HFFc6 (cell line): ENCODE measurements around the gene CAMK1G. TPM values are rescaled to one million over a fixed set of nuclear protein-coding genes. Genes with fewer than 3 reads are reported as not detected.

Source experiments
- DNase-seq: peaks from one replicate; pipeline ENCODE4 v3.0.0-alpha.2; 2018
- H3K27ac Mint-ChIP-seq: 2 replicates; pipeline ENCODE4 v1.8.0; 2020; ENCODE audit warnings: mild to moderate bottlenecking, mixed read lengths
- H3K27me3 Mint-ChIP-seq: 2 replicates; pipeline ENCODE4 v1.8.0; 2021; ENCODE audit warnings: mild to moderate bottlenecking, moderate library complexity, mixed read lengths; ENCODE audit not compliant: insufficient read depth
- H3K36me3 Mint-ChIP-seq: 2 replicates; pipeline ENCODE4 v1.8.0; 2021; ENCODE audit warnings: low read depth, mixed read lengths
- H3K4me1 Mint-ChIP-seq: 2 replicates; pipeline ENCODE4 v1.8.0; 2020; ENCODE audit warnings: low read depth, mixed read lengths
- H3K4me3 Mint-ChIP-seq: 2 replicates; pipeline ENCODE4 v1.8.0; 2020; ENCODE audit warnings: mild to moderate bottlenecking, moderate library complexity, mixed read lengths
- H3K9me3 Mint-ChIP-seq: 2 replicates; pipeline ENCODE4 v1.8.0; 2020; ENCODE audit warnings: mild to moderate bottlenecking, mixed read lengths
- CTCF ChIP-seq: fragments of 200-600 bp; sonication (generic); IDR thresholded peaks from 2 replicates; pipeline ENCODE4 v1.5.0; 2021; ENCODE audit warnings: antibody characterized with exemption, mild to moderate bottlenecking
- total RNA-seq, 6 experiments: library from RNA; stranded (reverse); fragmentation: NEBNext Ultra II Directional; extraction: Animal tissue kit (Norgen Biotek cat#: 25700); gene quantifications; 2 replicates in 1 of 6; 3 replicates in 5 of 6; pipeline ENCODE4 v1.2.3, GENCODE V29; 2021

CAMK1G gene
- total RNA-seq, 6 experiments from 2014 or later = 4.9 to 8.0 (median 5.9) TPM

GRCh38 chr1:209557221-209557620, 26.3 kb upstream of the CAMK1G start:
- no peak for DNase-seq
- no peaks in the 10 kb centered on the region for H3K36me3 Mint-ChIP-seq
- no peak overlapping the region for H3K27ac Mint-ChIP-seq
- no peak for TF ChIP-seq CTCF
- peaks cover 7% of the 10 kb centered on the region for H3K4me1 Mint-ChIP-seq
- no peak overlapping the region for H3K4me3 Mint-ChIP-seq
- H3K9me3 Mint-ChIP-seq = no peaks in the 10 kb centered on the region
- H3K27me3 Mint-ChIP-seq = peaks cover 2% of the 10 kb centered on the region; the same call in 1 of the 2 replicates

- Mint-ChIP-seq H3K36me3 (no peaks in the 10 kb centered on the region), H3K4me1 (peaks cover 6% of the 10 kb centered on the region; the same call in 1 of the 2 replicates), H3K9me3 (no peaks in the 10 kb centered on the region), H3K27ac (no peak overlapping the region), H3K27me3 (peaks cover 4% of the 10 kb centered on the region), H3K4me3 (no peak overlapping the region)
- DNase-seq = no peak
- no peak for TF ChIP-seq CTCF
These were observed 23.0 kb upstream of the CAMK1G start for GRCh38 chr1:209560529-209560928.

- no peak for TF ChIP-seq CTCF
- peaks cover 4% of the 10 kb centered on the region for H3K27me3 Mint-ChIP-seq
- no peak overlapping the region for H3K27ac Mint-ChIP-seq
- H3K4me3 Mint-ChIP-seq = no peak overlapping the region
- DNase-seq = no peak
- H3K36me3 Mint-ChIP-seq = no peaks in the 10 kb centered on the region
- no peaks in the 10 kb centered on the region for H3K9me3 Mint-ChIP-seq
- H3K4me1 Mint-ChIP-seq = peaks cover 8% of the 10 kb centered on the region
These were observed 22.6 kb upstream of the CAMK1G start for GRCh38 chr1:209560952-209561351.

GRCh38 chr1:209561532-209561931, 22.0 kb upstream of the CAMK1G start:
- H3K4me1 Mint-ChIP-seq = peaks cover 14% of the 10 kb centered on the region
- no peaks in the 10 kb centered on the region for H3K9me3 Mint-ChIP-seq
- TF ChIP-seq CTCF = no peak
- DNase-seq = no peak
- no peak overlapping the region for H3K27ac Mint-ChIP-seq
- no peak overlapping the region for H3K4me3 Mint-ChIP-seq
- no peaks in the 10 kb centered on the region for H3K36me3 Mint-ChIP-seq
- peaks cover 8% of the 10 kb centered on the region for H3K27me3 Mint-ChIP-seq

- H3K4me1 Mint-ChIP-seq = peaks cover 45% of the 10 kb centered on the region
These were observed 18.7 kb upstream of the CAMK1G start for GRCh38 chr1:209564849-209565248.

More at GRCh38 chr1:209564849-209565248, 18.7 kb upstream of the CAMK1G start:
- H3K4me3 Mint-ChIP-seq = no peak overlapping the region
- H3K36me3 Mint-ChIP-seq = no peaks in the 10 kb centered on the region
- TF ChIP-seq CTCF = no peak
- H3K27me3 Mint-ChIP-seq = peaks cover 8% of the 10 kb centered on the region
- no peak overlapping the region for H3K27ac Mint-ChIP-seq
- no peak for DNase-seq
- no peaks in the 10 kb centered on the region for H3K9me3 Mint-ChIP-seq
